Kidney epithelial cell (primary cell): ENCODE measurements around the gene OR13J1. TPM values are rescaled to one million over a fixed set of nuclear protein-coding genes. Genes with fewer than 3 reads are reported as not detected.

ENCODE experiments used
- DNase-seq: peaks from one replicate; pipeline ENCODE4 v3.0.0-alpha.2; 2010; ENCODE audit warnings: low read depth
- H3K27me3 ChIP-seq: 2 replicates; pipeline ENCODE4 v1.6.0; 2011; ENCODE audit warnings: low read length; ENCODE audit not compliant: control insufficient read depth, insufficient read depth
- H3K36me3 ChIP-seq: 2 replicates; pipeline ENCODE4 v1.5.1; 2011; ENCODE audit warnings: low read length; ENCODE audit not compliant: control insufficient read depth, insufficient read depth
- H3K4me3 ChIP-seq: 2 replicates; pipeline ENCODE4 v1.5.1; 2011; ENCODE audit warnings: low read depth, mild to moderate bottlenecking, control low read depth, low read length
- CTCF ChIP-seq: IDR thresholded peaks from 2 replicates; pipeline ENCODE4 v1.5.1; 2011; ENCODE audit warnings: mild to moderate bottlenecking, moderate library complexity, low read length, control low read depth, inconsistent platforms; ENCODE audit not compliant: insufficient read depth, poor library complexity, severe bottlenecking
- total RNA-seq: library from RNA; depleted of rRNA; stranded (reverse); fragments of >200 nt; gene quantifications from 2 replicates; pipeline ENCODE4 v1.2.3, GENCODE V29; 2015

OR13J1 gene
- total RNA-seq, 1 donor from 2014 or later: not detected

GRCh38 chr9:35856882-35857281 lies 13.3 kb downstream of the OR13J1 start:
- Histone ChIP-seq H3K4me3 (no peak overlapping the region), H3K27me3 (peaks cover 22% of the 10 kb centered on the region), H3K36me3 (no peaks in the 10 kb centered on the region)
- no peak for TF ChIP-seq CTCF
- DNase-seq: no peak

- no peak for TF ChIP-seq CTCF
- H3K36me3 ChIP-seq: no peaks in the 10 kb centered on the region
- no peak for DNase-seq
- H3K27me3 ChIP-seq: peaks cover 16% of the 10 kb centered on the region
- H3K4me3 ChIP-seq: no peak overlapping the region
Measured at GRCh38 chr9:35856206-35856605, 14.0 kb downstream of the OR13J1 start.

- no peak overlapping the region for H3K4me3 ChIP-seq
- peaks cover 5% of the 10 kb centered on the region for H3K27me3 ChIP-seq
- no peak for DNase-seq
- no peaks in the 10 kb centered on the region for H3K36me3 ChIP-seq
- no peak for TF ChIP-seq CTCF
Measured at GRCh38 chr9:35854091-35854762, 16.0 kb downstream of the OR13J1 start.

- TF ChIP-seq CTCF: no peak
- H3K36me3 ChIP-seq: no peaks in the 10 kb centered on the region
- H3K27me3 ChIP-seq: peaks cover 4% of the 10 kb centered on the region
- DNase-seq: no peak
- H3K4me3 ChIP-seq: no peak overlapping the region
Measured at GRCh38 chr9:35852876-35853865, 17.0 kb downstream of the OR13J1 start.

GRCh38 chr9:35852267-35852815 lies 17.9 kb downstream of the OR13J1 start:
- no peak for TF ChIP-seq CTCF
- H3K36me3 ChIP-seq: no peaks in the 10 kb centered on the region
- H3K27me3 ChIP-seq: peaks cover 4% of the 10 kb centered on the region
- DNase-seq: no peak
- no peak overlapping the region for H3K4me3 ChIP-seq
